HG03139 (cell line): Measurements from ENCODE around the gene GAGE12D.
"Not testable (repeated sequence)": the region's sequence is repeated elsewhere in the genome, so short reads cannot be mapped to it uniquely, and the experiment has no call there.

Experiments
- ATAC-seq: cut with Tn5 transposase; IDR thresholded peaks from one replicate; pipeline ENCODE4 v1.9.1; 2021; ENCODE audit not compliant: unreplicated experiment

The GAGE12D gene, protein sequence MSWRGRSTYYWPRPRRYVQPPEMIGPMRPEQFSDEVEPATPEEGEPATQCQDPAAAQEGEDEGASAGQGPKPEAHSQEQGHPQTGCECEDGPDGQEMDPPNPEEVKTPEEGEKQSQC

DNA sequence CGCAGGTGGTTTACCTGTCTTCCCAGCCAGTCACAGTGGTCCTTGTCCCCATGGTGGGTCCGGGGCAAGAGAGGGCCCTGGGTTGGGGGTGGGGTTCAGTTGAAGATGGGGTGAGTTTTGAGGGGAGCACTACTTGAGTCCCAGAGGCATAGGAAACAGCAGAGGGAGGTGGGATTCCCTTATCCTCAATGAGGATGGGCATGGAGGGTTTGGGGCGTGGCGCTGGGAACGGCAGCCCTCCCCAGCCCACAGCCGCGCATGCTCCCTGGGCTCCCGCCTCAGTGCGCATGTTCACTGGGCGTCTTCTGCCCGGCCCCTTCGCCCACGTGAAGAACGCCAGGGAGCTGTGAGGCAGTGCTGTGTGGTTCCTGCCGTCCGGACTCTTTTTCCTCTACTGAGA lies at the start of gene GAGE12D:
TSS of gene GAGE12D (plus strand) at position 301 of the 400 bp plus-strand sequence. CDS start 1,155 bp downstream, outside the sequence.
- not testable (repeated sequence) for ATAC-seq

- ATAC-seq, result not testable (repeated sequence)
Observed at GRCh38 chrX:49531877-49532276, 9.7 kb upstream of the GAGE12D start, which contains the start of gene GAGE12C. Gene GAGE12C (plus strand): TSS chrX:49532177. CDS start chrX:49533332, 1,155 bp downstream.

GRCh38 chrX:49550989-49551388 lies 9.5 kb downstream of the GAGE12D start, which contains the start of gene GAGE12E:
Gene GAGE12E (plus strand): TSS chrX:49551289. CDS start chrX:49552444, 1,155 bp downstream.
- ATAC-seq, result not testable (repeated sequence)

DNA sequence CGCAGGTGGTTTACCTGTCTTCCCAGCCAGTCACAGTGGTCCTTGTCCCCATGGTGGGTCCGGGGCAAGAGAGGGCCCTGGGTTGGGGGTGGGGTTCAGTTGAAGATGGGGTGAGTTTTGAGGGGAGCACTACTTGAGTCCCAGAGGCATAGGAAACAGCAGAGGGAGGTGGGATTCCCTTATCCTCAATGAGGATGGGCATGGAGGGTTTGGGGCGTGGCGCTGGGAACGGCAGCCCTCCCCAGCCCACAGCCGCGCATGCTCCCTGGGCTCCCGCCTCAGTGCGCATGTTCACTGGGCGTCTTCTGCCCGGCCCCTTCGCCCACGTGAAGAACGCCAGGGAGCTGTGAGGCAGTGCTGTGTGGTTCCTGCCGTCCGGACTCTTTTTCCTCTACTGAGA lies 19.0 kb downstream of the GAGE12D start, which contains the start of gene GAGE12F:
TSS of gene GAGE12F (plus strand) at position 301 of the 400 bp plus-strand sequence. CDS start 1,155 bp downstream, outside the sequence.
- ATAC-seq, result not testable (repeated sequence)

- ATAC-seq, result not testable (repeated sequence)
Observed at GRCh38 chrX:49568728-49569127, 27.2 kb downstream of the GAGE12D start.

DNA sequence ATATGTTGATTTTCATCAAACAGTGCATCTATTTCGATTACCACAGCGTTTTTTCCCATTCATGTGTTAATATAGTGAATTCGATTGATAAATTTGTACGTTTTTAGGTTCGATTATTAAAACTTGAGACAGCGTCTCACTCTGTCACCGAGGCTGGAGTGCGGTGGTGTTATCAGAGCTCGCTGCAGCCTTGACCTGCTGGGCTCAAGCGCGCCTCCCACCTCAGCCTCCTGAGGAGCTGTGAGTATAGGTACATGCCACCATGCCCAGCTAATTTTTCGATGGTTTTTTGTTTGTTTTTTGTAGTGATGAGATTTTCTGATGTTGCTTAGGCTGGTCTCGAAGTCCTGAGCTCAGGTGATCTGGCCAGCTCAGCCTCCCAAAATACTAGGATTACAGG lies 27.6 kb downstream of the GAGE12D start:
- not testable (repeated sequence) for ATAC-seq

DNA sequence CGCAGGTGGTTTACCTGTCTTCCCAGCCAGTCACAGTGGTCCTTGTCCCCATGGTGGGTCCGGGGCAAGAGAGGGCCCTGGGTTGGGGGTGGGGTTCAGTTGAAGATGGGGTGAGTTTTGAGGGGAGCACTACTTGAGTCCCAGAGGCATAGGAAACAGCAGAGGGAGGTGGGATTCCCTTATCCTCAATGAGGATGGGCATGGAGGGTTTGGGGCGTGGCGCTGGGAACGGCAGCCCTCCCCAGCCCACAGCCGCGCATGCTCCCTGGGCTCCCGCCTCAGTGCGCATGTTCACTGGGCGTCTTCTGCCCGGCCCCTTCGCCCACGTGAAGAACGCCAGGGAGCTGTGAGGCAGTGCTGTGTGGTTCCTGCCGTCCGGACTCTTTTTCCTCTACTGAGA lies 28.6 kb downstream of the GAGE12D start, which contains the start of gene GAGE12G:
TSS of gene GAGE12G (plus strand) at position 301 of the 400 bp plus-strand sequence. CDS start 1,155 bp downstream, outside the sequence.
- not testable (repeated sequence) for ATAC-seq

DNA sequence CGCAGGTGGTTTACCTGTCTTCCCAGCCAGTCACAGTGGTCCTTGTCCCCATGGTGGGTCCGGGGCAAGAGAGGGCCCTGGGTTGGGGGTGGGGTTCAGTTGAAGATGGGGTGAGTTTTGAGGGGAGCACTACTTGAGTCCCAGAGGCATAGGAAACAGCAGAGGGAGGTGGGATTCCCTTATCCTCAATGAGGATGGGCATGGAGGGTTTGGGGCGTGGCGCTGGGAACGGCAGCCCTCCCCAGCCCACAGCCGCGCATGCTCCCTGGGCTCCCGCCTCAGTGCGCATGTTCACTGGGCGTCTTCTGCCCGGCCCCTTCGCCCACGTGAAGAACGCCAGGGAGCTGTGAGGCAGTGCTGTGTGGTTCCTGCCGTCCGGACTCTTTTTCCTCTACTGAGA lies 38.1 kb downstream of the GAGE12D start, which contains the start of gene GAGE12H:
TSS of gene GAGE12H (plus strand) at position 301 of the 400 bp plus-strand sequence. CDS start 1,155 bp downstream, outside the sequence.
- not testable (repeated sequence) for ATAC-seq

- not testable (repeated sequence) for ATAC-seq
Observed at GRCh38 chrX:49589196-49589595, 47.7 kb downstream of the GAGE12D start, which contains the start of gene GAGE2A. Gene GAGE2A (plus strand): TSS chrX:49589496. CDS start chrX:49590651, 1,155 bp downstream.

DNA sequence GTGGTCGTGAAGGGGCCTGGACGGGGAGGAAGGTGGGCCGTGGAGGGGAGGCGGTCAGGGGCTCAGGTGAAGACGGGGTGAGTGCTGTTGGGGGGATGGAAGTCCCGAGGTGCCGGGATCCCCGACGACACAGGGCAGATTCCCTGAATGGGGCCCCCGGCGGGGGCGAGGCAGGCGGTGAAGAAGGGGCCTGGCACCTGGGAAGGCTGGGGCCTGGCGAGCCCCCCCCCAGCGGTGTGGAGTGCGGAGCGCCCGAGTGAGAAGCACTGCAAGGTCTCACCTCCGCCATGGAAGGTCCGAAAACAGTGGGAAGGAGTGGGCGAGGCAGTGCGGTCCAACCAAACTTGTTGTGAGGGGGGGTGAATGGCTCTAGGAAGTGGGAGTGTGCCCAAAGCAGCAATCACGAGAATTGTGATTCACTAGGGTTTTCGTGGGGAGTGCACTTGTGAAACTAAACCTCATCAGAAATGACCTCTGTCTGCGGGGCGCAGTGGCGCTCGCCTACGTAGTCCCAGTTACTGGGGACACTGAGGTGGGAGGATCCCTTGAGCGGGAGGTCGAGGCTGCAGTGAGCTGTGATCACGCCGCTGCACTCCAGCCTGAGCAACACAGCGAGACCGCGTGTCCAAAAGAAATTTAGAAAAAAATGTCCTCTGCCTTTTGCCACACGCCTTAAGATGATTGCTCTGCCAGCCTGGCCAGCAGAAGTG lies 48.4 kb downstream of the GAGE12D start:
- not testable (repeated sequence) for ATAC-seq

DNA sequence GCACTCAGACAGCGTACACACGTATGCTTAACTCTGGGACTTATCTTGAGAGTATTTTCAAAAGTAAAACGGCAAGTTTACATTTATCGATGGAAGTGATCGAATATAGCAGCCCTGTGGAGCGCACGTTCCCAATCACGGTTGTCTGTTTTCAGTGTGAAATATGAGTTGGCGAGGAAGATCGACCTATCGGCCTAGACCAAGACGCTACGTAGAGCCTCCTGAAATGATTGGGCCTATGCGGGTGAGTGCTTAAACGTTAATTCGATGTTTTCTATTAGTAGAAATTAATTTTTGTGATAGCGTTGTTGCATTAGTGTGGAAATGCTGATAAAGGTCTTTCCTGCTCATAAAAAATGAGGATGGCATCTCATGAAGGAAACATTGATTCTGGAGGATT lies 49.0 kb downstream of the GAGE12D start:
- not testable (repeated sequence) for ATAC-seq
